Ishikawa (cell line): ENCODE data around the gene ARL2.

Source experiments
- CEBPB ChIP-seq: IDR thresholded peaks from 2 replicates; pipeline ENCODE4 v1.6.1; 2012
- CREB1 ChIP-seq: IDR thresholded peaks from 2 replicates; pipeline ENCODE4 v1.6.1; 2012; ENCODE audit warnings: low read depth
- EGR1 ChIP-seq: IDR thresholded peaks from 2 replicates; pipeline ENCODE4 v1.6.1; 2012
- EP300 ChIP-seq: IDR thresholded peaks from 2 replicates; pipeline ENCODE4 v1.6.1; 2012; ENCODE audit warnings: borderline replicate concordance
- FOXM1 ChIP-seq: IDR thresholded peaks from 2 replicates; pipeline ENCODE4 v1.6.1; 2012; ENCODE audit warnings: low read depth, borderline replicate concordance
- MAX ChIP-seq: IDR thresholded peaks from 2 replicates; pipeline ENCODE4 v1.6.1; 2012
- NFIC ChIP-seq: IDR thresholded peaks from 2 replicates; pipeline ENCODE4 v1.6.1; 2012
- RAD21 ChIP-seq: IDR thresholded peaks from 2 replicates; pipeline ENCODE4 v1.6.1; 2012; ENCODE audit warnings: low read depth
- REST ChIP-seq: IDR thresholded peaks from 2 replicates; pipeline ENCODE4 v1.6.1; 2012; ENCODE audit warnings: low read depth, mild to moderate bottlenecking
- TAF1 ChIP-seq: IDR thresholded peaks from 2 replicates; pipeline ENCODE4 v1.6.1; 2012; ENCODE audit warnings: low read depth, mild to moderate bottlenecking
- TCF12 ChIP-seq: IDR thresholded peaks from 2 replicates; pipeline ENCODE4 v1.6.1; 2012; ENCODE audit warnings: low read depth
- TEAD4 ChIP-seq: IDR thresholded peaks from 2 replicates; pipeline ENCODE4 v1.6.1; 2012
- USF1 ChIP-seq: IDR thresholded peaks from 2 replicates; pipeline ENCODE4 v1.6.1; 2012
- YY1 ChIP-seq: IDR thresholded peaks from 2 replicates; pipeline ENCODE4 v1.6.1; 2012; ENCODE audit warnings: low read depth
- ZBTB7A ChIP-seq: IDR thresholded peaks from 2 replicates; pipeline ENCODE4 v1.6.1; 2012; ENCODE audit warnings: low read depth

Gene ARL2

GRCh38 chr11:65034423-65034822 lies 20.5 kb downstream of the ARL2 start:
- TF ChIP-seq YY1 (no peak), NFIC (no peak)

- TF ChIP-seq EP300 = no peak
- no peak for TF ChIP-seq TEAD4
- no peak for TF ChIP-seq TAF1
Observed at GRCh38 chr11:65035579-65035978, 21.6 kb downstream of the ARL2 start.

GRCh38 chr11:65036931-65037330 lies 23.0 kb downstream of the ARL2 start:
- no peak for TF ChIP-seq MAX
- TF ChIP-seq NFIC = peak; percentile 87
- no peak for TF ChIP-seq REST
- TF ChIP-seq TEAD4 = peak; percentile 57
- TF ChIP-seq FOXM1 = no peak
- TF ChIP-seq TAF1 = no peak
- TF ChIP-seq RAD21 = no peak; the same call in 1 of the 2 replicates
- no peak for TF ChIP-seq CEBPB
- TF ChIP-seq USF1 = no peak
- TF ChIP-seq CREB1 = no peak
- no peak for TF ChIP-seq EGR1
- TF ChIP-seq EP300 = no peak
- 0 out of 2 replicates have a peak, but pooled peaks have one; percentile 13 for TF ChIP-seq YY1
- no peak for TF ChIP-seq TCF12
- no peak for TF ChIP-seq ZBTB7A

- TF ChIP-seq ZBTB7A = 0 out of 2 replicates have a peak, but pooled peaks have one; percentile 9
- no peak for TF ChIP-seq MAX
Observed at GRCh38 chr11:65040520-65040846, 26.5 kb downstream of the ARL2 start.

GRCh38 chr11:65040847-65041622 lies 27.1 kb downstream of the ARL2 start, which contains the start of gene SAC3D1:
SAC3D1 (plus strand) TSS chr11:65041210; CDS start chr11:65041293, 83 bp downstream.
- no peak for TF ChIP-seq EGR1
- no peak for TF ChIP-seq ZBTB7A
- TF ChIP-seq YY1 = peak; percentile 64
- TF ChIP-seq TCF12 = peak; percentile 30; the same call in 1 of the 2 replicates
- no peak for TF ChIP-seq USF1
- no peak for TF ChIP-seq TEAD4
- TF ChIP-seq NFIC = no peak
- TF ChIP-seq REST = no peak
- peak; percentile 62 for TF ChIP-seq FOXM1
- no peak for TF ChIP-seq RAD21
- TF ChIP-seq CREB1 = no peak
- no peak for TF ChIP-seq EP300
- no peak for TF ChIP-seq CEBPB
- TF ChIP-seq TAF1 = peak; percentile 40
- peak; percentile 89 for TF ChIP-seq MAX

GRCh38 chr11:65042891-65043290 lies 28.9 kb downstream of the ARL2 start:
- TF ChIP-seq MAX (no peak), USF1 (no peak), CREB1 (no peak), YY1 (no peak), EP300 (no peak), TCF12 (no peak), FOXM1 (no peak), ZBTB7A (no peak), NFIC (no peak), EGR1 (no peak), REST (no peak), RAD21 (no peak), TEAD4 (no peak), CEBPB (no peak), TAF1 (no peak)
